HG02938 (cell line): ENCODE measurements around the gene MFAP1.

Experiments
- ATAC-seq: cut with Tn5 transposase; IDR thresholded peaks from one replicate; pipeline ENCODE4 v1.9.1; 2021; ENCODE audit warnings: mild to moderate bottlenecking, moderate library complexity; ENCODE audit not compliant: unreplicated experiment

The MFAP1 gene

DNA sequence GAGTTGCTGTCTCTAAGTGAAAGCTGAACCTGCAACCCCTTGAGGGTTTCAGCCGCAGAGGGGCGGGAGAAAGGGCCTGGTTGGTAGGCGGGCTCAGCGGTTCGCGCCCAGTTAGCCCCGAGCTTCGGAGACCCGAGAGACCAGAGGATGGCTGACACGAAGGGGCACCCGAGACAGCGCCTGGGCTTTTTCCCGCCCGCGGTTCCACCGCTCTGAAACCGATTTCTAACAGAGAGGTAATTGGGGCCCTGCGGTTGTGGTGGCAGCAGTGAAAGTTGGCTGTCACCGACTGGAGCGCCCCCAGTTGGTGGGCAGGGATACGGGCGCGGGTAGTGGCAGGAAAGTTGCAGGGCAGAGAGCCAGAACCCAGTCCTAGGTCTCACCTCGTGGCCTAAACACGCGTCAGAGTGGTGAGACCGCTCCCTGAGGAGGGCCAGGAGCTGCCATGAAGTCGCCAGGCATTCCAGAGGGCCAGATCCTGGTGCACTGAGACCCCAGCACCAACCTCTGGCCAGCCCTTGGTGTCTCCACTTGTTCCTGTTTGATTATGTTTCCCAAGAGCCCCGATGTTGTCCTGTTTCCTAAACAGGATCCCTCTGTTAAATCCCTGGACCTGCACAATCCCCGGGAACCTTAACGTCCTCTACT, 47.1 kb downstream of the MFAP1 start:
- peak; percentile 47 for ATAC-seq

DNA sequence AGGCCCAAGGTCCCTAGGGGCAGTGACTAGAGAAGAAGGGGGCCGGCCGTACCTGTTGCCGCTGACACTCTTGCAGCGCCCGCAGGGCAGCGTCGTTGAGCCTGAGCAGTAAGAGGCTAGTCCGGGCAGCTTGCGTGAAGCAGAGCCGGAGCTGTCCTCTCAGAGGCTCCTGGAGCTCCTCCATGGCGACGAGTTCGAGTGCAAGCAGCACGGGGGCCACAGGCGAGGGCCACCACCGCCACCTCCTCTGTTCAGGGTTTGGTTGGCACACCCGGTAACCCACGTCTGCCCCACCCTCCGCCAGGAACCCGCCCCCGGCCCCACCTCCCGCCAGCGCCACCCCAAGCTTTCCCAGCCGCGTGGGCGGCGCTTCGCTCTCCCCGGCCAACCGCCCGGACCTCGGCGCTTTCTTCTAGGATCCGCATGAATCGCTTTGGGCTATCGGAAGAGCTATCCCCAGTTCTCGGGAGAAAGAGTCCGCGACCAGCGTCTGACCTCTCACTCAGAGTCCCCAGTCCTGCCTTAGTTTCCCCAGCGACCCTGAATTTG, 47.7 kb downstream of the MFAP1 start, which contains the start of gene ELL3:
ELL3 (minus strand) TSS at position 249 of the 549 bp plus-strand sequence; CDS start at position 184, 65 bp downstream.
- ATAC-seq = peak; percentile 28

DNA sequence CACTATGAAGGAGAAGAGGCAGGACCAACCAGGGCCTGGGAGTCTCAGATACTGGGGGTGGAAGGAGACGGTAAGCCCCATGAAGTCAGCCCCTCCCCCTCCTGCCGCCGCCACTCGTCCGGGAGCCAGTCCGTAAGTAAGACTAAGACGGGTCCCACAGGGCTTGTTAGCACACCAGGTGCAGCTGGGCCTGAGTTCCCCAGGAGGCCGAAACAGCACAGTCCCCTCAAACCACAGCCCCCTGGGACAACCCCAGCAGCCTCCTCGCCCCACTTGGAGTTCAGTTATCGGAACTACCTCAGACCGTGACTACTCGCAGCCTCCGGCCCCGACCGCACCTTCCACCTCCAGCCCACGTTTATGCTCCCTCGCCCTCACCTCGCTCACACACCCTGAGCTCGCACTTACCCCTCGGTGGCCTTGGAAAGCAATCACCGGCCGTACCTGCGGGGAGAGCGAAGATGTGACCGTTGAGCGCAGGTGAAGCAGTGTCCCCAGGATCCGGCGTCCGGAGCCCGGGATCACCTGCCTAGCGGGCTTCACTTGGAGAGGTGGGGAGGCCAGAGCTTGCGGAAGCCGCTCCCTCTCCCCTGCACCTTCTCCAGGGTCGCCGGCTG, 48.3 kb downstream of the MFAP1 start:
- ATAC-seq = peak; percentile 66

DNA sequence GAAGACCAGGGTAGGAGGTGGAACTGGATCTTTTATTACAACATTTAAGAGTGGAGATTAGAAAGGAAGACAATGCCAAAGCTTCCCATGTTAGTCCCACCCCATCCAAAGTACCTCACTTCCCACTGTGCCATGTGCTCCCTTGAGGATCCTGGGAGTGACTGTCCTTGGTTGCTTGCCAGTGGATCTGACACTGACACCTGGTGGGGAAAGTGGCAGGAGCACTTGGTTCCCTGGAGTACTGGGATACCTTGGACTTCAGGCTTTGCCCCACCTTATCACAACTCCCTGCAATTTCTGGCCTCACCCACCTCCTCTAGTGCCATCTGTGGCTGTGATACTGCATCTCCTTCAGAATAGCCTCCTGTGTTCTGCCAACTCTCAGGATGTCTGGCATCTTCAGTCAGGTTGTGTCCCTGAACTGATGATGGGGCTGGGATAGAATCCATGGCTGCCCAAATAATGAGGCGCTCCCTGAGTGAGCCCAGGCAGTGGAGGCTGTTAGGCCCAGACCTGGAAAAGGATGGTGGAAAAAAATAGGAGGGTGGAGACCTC, 49.0 kb downstream of the MFAP1 start:
- no peak for ATAC-seq

DNA sequence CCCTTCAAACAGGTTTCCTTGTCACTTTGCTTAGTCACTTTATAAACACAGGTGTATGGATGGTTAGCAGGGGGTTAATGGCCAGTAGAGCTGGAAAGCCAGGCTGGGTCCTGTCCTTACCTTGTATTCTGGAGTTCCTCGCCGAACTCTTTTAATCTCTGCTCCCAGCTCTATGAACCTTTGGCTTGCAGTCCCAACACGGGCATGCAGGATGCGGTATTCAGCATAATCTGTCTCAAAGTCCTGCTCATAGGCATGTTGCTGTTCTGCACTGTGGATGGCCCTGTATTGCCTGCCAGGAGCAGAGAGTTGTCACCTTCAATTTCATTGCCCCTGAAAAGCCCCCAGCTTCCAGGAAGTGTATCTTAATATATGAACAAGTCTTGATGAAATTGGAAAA, 50.4 kb downstream of the MFAP1 start:
- ATAC-seq = no peak

DNA sequence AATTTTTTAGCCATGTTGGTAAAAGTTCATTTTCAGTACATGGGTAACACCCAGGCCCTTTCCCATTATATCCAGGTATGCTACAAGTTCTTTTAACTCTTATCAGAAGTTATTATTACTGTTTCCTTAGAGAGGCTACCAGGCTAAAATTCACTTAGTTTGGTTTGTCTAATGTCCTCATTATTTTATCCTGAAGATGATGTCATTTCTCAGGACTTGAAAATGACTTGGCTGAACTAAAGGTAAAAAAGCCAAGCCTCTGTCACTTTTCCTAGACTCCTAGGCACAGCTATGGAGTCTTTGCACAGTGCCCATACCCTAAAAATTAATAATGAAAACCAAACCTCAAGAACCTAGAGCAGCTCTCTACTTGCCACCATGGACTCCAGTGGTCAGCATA, 51.9 kb downstream of the MFAP1 start:
- ATAC-seq = no peak

DNA sequence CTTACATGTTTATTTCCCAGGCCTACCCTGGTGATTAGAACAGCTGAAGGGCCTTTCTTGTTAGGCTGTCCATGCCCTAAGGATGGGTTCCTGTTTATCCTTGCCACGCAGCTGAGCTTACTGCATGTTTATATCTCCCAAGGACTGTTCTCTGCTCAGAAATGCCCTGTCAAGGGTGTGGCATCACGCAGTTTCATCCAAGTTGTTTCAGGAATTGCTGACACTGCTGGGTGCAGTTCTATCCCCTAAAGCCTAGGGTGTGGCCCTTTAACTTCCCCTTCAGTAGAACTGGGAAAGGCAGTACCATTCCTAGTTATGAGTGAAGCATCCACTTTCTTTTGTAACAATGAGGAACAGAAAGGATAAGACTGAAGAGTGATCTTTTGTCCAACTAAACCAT, 52.7 kb downstream of the MFAP1 start:
- ATAC-seq = no peak

DNA sequence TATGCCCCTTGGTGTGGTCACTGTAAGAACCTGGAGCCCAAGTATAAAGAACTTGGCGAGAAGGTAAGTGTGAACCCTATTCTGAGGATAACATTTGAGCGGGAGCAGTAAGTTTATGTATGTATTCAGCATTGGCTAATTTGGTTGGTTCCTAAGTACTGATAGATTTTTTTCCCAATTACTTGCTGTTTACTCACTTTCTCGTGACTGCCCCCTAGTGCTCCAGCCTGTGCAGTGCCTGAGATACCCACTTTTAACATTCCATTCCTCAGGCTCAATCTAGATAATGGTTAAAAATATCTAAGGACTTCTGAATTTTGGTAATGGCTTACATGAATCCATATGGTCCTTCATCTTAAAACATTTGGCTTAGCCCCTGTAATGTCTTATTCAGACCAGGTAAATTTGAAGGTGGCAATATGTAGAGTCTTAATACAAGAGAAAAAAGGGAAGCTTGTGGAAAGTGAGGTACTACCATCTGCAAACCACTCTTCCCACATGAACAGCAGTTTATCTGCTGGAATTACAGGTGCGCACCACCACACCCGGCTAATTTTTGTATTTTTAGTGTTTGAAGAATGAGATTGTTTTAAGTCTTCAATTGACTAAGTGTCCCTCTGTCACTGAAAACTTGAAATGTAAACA, 54.8 kb downstream of the MFAP1 start:
- no peak for ATAC-seq

DNA sequence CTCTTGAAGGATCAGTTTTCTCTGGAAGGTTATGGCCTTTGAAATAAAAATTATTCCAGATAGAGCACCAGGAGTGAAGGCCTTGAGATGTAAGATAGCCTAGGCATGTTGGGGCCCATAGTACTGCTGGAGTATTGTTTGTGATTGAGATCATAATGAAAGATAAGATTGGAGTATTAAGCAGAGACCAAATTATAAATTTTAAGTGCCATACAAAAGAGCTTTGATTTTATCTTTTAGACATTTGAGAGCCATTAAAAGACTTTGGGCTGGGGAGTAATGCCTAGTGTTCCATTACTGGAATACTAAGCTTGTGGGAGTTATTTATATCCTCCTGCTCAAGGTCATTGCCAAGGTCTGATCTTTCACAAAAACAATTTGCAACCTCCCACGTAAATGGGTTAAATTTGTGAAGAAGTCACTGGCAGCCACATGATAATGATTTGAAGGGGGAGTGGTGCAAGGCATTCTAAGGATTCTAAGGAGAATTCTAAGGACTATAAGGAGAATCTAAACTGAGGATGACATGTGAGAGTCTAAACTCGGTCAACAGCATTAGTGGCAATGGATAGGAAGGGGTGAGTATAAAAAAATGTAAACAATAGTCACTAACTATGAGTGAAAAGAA, 60.6 kb downstream of the MFAP1 start:
- no peak for ATAC-seq

DNA sequence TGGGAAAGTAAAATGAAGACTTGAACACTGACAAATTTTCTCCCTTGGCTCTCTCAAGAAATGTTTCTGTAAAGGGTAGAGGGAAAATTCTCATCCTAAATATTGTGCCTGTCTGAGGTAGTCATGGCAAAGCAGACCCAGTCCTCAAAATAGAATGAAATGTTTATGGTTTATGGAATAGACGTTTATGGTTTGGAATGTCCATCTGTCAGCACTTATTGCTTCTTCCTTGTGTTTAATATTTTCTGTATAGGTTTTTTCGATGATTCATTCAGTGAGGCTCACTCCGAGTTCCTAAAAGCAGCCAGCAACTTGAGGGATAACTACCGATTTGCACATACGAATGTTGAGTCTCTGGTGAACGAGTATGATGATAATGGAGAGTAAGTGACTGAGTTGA, 61.7 kb downstream of the MFAP1 start:
- no peak for ATAC-seq
